NOMO-1 treated with DMSO at 0.1 percent for 48 hours (cell line): ENCODE results near the gene ARAP1.
"Not testable (repeated sequence)": the region's sequence is repeated elsewhere in the genome, so short reads cannot be mapped to it uniquely, and the experiment has no call there.

ENCODE experiments used
- DNase-seq: peaks from one replicate; lab custom pipeline; 2025; ENCODE audit not compliant: unreplicated experiment; lab: John Stamatoyannopoulos, UW

The ARAP1 gene

DNA sequence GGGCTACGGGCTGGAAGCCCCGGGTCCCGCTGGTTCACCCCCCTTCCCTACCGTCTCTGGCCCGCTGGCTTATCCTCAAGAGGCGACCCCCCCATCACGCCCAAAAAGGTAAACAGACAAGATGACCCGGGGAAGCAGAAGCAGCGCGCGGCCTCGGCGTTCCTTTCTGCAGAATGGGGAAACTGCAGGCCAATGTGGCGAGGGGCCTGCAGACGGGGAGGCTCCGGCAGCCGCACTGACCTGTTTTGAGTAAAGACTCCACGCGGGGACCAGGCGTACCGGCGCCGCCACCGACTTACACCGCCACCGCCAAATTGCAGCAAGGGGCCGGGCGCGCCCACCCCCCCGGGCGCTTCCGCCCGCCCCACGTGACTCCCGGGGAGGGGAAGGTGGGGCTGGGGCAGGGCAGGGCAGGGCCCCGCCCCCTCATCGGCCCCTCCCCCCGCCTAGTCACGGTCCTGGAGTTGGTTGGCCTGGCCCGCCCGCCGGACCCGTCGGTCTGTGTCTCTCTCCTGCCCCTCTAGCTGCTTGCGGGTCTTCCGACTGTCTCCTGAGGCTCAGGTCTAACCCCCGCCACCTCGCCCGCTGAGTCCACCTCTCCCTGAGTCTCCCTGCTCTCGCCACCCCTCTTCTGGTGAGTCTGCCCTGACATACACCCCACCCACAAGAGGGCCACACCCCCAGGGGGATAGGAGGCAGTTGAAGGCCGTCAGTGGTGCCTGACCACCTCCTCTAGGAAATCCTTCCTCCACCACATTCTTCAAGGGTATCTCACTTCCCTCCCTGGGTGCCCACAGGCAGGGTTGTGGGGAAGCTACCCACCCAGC is at the start of gene ARAP1:
ARAP1 (minus strand) TSS at position 321 of the 827 bp plus-strand sequence. CDS start 25,280 bp downstream, outside the sequence.
- DNase-seq: peak; percentile 76

DNA sequence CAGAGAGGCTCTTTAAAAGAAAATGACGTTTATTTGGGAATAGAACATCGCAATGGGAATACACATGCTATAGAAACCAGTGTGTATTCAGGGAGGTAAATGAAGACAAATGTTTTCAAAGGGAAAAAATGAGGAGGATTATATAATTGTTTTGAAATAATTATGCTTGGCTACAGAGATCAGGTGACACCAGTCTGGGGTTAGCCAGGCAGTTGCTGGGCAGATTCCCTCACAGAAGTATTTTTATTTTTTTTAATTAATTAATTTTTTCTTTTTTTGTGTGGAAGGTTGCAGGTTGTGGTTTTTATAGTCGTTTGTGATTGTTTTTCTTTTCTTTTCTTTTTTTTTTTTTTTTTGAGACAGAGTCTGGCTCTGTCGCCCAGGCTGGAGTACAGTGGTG is 47.2 kb upstream of the ARAP1 start:
- DNase-seq: no peak

DNA sequence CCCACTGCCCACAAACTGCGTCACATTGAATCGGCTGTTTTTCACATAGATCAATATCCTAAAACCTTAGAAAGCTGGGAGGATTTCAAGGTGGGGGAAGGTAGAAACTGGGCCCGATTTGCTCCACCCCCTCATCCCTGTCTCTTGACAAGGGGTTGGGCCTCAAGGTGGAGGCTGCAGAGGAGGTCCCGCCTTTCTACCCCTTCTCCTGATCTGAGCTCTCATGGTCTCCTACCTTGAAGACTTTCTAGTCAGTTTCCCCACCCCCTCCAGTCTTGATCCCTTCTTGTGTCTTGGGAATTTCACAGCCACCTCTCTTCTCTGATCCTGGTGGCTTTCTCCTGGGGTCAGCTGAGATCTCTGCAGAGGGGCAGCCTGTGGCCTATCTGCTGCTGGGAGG is 46.2 kb upstream of the ARAP1 start:
- DNase-seq: no peak

DNA sequence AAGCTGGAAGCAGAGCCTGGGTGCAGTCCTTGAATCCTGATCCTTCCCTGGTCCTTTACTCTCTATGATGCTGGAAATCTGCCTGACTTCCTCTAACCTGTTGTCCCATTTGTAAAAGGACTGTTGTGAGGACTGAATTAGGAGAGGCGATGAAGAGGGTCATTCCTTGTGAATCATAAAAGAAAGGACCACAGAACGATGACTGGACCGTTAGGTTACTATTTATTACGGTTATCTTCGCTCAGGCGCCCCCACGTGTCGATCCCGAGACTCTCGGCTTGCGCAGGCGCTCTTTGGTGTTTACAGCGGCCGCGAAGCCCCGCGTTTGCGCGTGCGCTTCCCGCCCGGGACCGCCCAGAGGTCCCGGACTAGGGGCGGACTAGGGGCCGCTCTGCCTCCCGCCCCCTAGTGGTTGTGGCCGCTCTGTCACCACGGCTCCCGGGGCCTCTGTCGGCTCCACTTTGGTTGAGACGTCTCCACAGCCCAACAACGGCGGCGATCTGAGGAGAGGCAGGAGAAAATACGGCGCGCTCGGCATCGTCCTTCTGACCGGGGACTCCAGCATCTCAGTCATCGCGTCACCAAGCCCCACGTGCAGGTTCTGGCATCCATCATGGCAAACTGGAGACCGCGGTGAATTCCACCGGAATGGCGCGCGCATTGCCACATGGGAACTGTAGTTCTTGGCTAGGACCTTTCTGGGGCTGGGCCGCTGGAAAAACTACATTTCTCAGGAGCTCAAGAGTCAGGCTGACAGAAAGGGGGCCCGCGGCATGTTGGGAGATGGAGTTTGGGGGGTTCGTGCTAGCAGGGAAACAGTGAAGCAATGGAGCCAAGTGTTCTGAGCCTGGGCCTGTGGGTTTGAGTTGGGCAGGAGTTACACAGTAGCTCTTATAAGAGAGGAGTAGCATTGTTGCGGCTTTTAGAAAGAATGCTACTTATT is 41.5 kb upstream of the ARAP1 start, which contains the start of gene STARD10:
STARD10 (minus strand) TSS at position 623 of the 943 bp plus-strand sequence. CDS start 12,866 bp downstream, outside the sequence.
- peak; percentile 91 for DNase-seq

DNA sequence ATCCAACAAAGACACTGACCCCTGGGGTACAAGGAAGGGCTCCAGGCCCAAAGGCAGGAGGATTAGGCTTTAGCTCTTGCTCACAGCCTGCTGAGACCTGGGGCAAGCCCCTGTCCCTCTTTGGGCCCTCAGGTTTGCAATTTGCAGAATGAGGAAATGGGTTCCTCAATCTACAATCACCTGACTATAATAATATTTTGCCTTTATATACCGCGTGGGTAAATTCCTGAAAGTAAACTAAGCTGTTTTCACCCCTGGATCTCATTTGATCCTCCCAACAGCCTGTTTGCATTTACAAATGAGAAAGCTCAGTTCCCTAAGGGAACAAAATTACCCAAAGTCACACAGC is 40.8 kb upstream of the ARAP1 start:
- no peak for DNase-seq

DNA sequence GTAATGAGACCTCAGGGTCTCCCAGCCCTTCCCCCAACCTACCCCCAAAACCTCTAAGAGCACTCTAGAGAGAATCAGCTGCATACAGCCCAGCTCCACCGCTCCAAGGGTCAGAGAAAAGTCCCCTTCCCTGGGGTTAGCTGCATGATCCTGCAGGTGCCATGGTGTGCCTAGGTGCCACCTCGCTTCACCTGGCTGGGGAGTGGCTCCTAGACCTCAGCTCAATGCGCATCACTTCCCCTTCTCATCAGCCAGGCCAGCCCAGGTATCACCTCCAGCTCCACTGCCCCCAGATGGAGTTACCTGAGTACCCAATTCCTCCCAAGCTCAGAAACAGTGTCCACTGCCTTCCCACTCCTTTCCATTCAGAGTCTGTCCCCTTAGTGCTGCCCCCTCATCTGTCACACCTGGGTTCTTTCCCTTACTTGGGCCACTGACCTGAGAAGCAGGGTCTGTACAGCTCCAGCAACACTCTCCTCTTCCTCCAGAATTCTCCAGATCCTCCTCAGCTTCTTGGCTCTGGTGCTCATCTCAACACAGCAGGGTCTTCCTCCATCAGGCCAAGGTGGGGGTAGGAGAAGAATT is 40.3 kb upstream of the ARAP1 start:
- no peak for DNase-seq

DNA sequence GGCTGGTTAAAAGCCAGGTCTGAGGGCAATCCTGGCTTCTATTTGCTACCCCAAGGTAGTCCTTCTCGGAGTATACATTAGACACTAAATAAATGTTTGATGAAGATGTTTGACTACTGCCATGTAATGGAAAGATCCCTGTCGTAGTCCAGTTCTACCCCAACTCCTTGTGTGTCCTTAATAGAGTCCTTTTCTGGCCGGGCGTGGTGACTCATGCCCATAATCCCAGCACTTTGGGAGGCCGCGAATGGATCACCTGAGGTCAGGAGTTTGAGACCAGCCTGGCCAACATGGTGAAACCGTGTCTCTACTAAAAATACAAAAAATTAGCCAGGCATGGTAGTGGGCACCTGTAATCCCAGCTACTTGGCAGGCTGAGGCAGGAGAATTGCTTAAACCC is 39.0 kb upstream of the ARAP1 start:
- DNase-seq: not testable (repeated sequence)

DNA sequence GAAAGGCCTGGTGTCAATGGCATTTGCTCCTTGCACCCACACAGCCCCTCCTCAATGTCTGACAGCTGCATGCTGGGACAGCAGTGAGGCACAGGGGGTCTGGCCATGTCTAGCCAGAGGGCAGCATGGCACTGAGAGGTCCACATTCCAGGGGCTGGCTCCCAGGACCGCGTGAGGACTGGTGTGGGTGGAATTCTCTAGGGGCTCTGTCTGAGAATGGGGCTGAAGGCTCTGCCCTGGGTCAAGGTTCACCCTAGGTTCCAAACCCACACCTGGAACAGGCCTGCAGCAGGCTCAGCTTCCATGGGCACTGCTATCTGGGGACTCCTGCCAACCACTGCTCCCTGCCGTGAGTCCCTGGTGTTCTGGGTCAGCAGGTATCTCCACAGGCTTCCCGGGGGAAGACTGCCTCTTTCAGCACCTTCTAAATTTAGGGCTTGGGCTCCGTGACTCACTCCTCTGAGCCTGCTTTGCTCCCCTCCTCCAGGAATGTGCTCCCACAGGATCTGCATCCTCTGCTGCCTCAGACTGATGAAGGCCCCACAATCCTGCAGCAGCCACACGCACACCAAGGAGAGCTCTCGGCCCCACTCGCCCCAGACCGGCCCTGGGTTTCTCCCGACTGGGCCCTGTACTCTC is 37.4 kb upstream of the ARAP1 start:
- no peak for DNase-seq

DNA sequence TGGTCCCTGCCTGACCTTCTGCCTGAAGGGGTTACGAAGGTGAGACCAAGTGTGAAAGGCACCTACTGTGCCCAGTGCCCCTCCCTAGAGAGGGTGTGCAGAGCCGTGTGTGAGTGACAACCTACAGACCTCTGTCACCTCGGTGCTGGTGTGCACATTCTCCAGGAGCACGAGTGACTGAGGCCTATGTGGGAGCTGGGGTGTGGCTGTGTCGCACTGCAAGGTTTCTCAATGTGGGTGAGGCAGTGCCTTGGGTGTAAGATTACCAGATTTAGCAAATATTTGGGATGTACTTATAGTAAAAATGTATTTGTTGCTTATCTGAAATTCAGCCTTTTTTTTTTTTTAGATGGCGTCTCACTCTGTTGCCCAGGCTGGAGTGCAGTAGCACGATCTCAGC is 36.0 kb upstream of the ARAP1 start:
- no peak for DNase-seq

DNA sequence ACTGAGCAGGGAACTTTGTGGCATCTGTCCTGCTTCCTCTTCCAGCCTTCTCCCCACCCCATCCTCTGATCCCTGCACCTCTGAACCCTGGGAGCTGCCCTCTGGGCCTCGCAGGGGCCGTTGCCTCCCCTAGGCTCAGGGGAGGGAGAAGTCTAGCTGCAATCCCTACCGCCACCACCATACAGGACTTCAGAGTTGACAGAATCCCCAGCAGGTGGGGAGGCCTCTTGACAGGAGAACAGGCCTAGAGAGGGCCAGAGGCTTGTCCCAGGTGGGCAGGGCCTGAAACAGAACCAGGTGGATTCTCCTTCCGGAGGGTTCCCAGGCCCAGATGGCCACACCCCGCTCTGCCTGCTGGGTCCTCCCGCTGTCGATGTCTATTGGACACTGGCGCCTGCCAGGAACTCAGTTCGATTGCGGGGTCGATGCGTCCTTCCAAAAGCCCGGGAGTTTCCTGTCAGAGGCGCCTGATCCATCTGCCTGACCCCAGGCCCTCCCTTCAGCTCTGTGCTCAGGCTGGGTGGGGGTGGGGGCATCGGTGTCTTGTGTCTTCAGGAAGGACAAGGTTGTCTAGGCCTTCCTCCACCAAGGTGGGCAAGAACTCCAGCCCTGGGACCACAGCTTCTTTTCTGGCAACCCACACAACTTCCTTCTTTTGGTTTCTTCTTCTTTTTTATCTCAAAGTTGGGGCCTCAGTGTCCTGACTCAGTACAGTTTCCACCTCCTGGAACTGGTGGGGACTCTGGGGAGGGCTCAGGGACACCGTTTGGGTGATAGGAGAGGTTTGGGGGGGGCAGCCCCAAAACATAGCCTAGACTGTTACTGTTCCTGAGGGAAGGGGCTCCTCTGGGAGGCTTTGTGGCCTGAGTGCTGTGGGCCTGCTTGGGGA is 35.3 kb upstream of the ARAP1 start:
- DNase-seq: peak; percentile 72

DNA sequence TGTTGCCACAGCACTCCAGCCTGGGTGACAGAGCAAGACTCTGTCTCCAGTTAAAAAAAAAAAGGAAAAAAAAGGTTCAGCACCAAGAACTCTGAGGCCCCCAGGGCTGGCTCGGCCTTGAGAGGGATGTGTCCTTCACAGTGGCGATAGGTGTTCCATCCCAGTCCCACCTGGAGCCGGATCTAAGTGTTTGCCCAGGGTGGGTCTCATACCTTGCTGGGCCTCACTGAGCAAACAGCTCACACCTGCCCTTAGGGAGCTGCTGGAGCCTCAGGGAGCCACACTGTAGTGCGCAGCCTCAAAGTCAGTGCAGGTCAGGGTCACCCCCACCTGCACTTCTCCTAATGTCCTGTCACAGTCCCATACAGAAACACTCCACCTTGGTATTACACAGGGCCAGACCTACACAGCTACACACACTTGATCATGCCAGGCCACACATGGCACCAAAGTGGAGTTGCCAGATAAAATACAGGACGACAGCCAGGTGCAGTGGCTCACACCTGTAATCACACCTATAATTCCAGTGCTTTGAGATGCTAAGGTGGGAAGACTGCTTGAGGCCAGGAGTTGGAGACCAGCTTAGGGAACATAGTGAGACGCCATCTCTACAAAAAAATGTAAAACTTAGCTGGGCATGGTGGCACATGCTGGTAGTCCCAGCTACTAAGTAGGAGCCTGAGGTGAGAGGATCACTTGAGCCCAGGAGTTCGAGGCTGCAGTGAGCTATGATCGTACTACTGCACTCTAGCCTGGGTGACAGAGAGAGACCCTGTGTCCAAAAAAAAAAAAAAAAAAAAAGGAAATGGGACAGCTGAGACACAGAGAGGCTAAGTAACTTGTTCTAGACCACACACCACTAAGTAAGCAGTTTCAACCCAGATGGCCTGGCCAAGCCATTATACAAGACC is 34.4 kb upstream of the ARAP1 start:
- no peak for DNase-seq

DNA sequence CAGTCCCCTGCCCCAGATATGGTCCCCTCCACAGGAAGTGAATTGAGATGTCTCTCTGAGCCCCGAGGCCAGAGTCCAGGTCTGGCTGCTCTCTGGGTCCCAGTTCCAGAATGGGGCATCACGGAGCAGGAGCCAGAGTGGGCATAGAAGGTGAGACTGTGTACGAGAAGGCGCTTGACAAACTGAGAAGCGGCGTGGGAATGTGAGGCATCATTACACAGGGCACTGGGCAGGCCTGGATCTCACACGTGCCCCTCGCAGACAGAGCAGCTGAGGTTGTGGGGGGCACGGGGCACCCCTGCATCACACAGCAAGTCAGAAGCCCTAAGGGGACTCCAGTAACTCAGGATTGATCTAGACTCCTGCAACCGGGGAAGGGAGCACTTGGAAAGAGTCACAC is 32.5 kb upstream of the ARAP1 start:
- no peak for DNase-seq

DNA sequence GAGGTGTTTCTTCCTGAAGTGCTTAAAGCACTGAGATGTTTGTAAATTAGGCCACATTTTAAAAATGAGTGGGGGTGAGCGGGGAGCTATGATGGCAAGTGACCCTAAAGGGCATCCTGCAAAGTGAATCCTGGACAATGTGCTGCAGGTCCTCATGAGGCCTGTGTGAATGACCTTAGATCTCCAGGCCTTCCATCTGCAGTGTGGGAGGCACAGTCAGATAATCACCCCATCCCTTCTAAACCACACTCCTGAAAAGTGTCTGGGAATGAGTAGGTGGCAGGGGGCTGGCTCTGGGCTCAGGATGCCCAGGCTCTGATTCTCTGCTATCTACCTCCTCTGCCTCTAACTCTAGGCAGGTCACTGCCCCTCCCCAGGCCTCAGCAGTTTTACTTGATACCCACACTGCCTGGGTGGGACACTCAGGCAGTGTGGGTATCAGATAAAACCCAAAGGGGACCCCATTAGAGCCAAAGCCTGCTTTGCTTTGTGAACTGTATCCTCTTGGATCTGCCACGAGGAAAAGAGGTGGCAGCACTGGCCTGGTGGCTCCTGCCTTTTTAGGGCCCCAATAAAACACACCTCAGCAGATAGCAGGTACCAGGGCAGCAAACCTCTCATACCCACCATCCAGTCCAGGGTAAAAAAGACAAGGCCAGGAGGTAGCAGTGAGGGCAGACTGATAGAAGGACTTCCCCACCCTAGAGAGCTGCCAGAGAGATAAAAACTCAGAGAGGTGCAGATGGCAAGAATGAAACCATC is 31.1 kb upstream of the ARAP1 start:
- DNase-seq: no peak

DNA sequence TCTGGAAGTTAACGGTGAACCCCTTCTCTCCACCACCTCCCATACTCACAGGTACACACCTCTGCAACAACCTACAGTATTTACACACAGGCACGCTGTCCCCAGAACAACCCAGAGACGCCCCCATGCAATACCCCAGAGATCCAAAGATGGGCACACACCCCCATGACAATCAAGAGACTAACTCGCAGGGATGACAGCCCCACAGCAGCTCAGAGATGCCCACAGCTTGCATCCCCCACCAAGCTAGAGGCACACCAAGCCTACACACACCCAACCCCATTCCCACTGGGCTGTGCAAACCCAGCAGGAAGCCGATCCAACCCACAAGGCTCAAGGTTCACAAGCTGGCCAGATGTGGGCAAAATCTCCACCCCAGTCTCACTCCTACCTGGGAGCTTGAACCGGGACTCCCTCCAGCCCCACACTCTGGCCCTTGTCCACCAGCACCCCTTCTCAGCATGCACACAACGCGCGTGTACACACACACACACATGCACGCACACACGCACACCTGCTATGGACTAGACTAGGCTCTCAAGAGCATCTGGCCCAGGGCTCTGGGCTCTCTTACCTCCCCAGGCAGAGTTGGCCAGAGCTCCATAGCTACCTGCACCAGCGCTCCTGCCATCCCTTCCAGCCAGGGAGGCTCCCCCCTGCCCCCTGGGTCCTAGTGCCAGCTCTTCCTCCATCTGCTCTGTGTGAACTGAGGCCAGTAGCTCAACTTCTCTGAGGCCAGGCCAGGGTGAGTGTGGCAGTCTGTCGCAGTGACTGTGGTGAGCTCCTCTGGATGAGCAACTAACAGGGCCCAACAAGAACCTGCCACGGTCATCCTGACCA is 30.1 kb upstream of the ARAP1 start:
- DNase-seq: no peak

DNA sequence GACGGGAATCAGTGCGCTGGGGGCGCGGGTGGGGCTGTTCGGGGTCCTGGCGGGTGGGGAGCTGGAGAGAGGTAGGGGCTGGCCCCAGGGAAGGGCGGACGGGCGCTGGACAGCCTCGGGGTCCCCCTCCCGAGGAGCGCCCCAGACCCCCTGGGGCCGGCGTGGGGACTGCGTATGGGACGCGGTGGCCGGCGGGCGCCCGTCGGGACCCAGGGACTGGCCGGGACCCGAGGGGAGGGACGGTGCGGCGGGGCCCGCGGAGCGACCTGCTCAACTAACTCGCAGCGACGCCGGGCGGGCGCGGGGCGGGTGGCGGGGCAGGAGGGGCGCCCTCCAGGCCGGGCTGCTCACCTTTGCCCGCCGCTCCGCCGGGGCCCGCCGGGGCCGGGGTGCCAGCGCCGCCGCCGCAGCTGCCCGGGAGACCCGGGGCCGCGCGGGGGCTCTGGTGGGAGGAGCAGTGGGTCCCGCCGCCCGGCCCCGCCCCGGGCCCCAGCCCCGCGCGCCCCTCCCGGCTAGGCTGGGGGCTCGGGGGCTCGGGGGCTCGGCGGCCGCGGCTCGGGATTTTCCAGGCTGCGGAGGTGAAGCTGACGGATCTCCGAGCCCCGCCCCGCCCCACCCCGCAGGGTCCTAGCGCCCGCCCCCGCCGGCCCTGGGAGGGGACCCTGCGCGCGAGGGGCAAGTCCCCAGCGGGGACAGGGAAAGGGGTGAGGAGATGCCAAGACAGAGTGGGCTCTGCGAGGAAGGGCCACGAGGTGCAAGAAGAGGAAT is 29.3 kb upstream of the ARAP1 start:
- DNase-seq: no peak

DNA sequence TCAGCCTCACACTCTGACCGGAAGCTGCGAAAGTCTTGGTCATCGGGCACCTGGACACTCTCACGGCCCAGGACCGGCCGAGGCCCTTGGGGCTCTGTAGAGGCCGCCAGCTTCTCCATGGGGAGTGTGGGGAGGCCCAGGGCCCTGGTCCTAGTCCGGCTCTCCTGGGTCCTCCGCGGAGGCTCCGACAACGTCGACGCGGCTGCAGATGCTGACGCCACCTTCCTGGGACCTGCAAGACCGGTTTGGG is 28.8 kb upstream of the ARAP1 start:
- no peak for DNase-seq
